PC-3 (cell line): ENCODE results near the gene CDH4.

Experiments
- EZH2 ChIP-seq: fragments of 300-600 bp; sonication (generic); IDR thresholded peaks from one replicate; pipeline ENCODE4 v1.6.1; 2017; ENCODE audit warnings: antibody characterized with exemption, mild to moderate bottlenecking, low read length; ENCODE audit not compliant: unreplicated experiment
- TF ChIP-seq, protein P1 (sequence below): fragments of 300-600 bp; sonication (generic); conservative IDR thresholded peaks from 2 replicates; pipeline ENCODE4 v1.5.1; 2017; ENCODE audit warnings: antibody characterized with exemption, low read depth, mild to moderate bottlenecking, low read length

DNA sequence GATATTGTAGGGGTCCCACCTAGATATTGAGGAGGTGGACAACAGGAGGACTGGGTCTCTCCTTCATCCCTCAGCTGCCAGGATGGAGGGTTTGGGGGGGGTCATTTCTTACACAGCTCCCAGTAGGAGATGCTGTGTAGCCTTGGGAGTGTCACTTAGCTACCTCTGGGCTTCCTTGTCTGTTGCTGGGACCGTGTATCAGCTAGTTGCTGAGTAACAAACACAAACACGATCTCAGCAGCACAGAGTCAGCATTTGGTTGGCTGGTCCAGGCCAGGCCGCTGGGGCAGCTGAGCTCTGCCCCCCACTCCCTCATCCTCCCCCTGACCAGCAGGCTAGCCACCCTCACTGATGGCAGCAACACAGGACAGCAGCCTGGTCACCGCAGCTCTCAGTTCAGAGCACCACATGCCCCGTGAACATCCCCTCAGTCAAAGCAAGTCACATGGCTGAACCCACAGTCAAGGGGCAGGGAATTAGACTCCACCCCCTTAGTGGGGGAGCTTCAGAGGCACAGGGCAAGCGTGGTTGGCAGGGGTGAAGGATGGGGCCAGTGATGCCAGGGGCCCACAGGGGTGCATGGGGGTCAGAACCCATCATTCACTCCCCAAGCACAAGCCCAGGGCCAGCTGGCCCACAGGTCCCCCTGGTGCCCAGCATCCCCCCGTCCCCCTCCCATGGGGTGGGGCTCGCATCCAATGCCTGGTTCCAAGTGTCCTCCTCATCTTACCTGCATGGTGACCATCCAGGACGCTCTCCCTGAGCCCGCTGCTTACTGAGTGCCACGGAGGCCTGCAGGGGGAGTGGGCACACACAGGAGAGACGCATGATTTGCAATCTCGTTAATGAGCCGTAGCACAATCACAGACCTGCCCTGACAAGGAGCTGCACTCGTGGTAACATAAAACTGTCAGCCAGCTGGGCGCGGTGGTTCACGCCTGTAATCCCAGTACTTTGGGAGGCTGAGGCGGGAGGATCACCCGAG lies 701.3 kb downstream of the CDH4 start:
- TF ChIP-seq, protein P1, sequence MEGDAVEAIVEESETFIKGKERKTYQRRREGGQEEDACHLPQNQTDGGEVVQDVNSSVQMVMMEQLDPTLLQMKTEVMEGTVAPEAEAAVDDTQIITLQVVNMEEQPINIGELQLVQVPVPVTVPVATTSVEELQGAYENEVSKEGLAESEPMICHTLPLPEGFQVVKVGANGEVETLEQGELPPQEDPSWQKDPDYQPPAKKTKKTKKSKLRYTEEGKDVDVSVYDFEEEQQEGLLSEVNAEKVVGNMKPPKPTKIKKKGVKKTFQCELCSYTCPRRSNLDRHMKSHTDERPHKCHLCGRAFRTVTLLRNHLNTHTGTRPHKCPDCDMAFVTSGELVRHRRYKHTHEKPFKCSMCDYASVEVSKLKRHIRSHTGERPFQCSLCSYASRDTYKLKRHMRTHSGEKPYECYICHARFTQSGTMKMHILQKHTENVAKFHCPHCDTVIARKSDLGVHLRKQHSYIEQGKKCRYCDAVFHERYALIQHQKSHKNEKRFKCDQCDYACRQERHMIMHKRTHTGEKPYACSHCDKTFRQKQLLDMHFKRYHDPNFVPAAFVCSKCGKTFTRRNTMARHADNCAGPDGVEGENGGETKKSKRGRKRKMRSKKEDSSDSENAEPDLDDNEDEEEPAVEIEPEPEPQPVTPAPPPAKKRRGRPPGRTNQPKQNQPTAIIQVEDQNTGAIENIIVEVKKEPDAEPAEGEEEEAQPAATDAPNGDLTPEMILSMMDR: no peak
- no peak for TF ChIP-seq EZH2
